SK-MEL-5 (cell line): ENCODE results near the gene ZCWPW1. TPM values are rescaled to one million over a fixed set of nuclear protein-coding genes. Genes with fewer than 3 reads are reported as not detected.
"Not testable (repeated sequence)": the region's sequence is repeated elsewhere in the genome, so short reads cannot be mapped to it uniquely, and the experiment has no call there.

Experiments
- DNase-seq: peaks from one replicate; pipeline ENCODE4 v3.0.0-alpha.2; 2016; ENCODE audit warnings: low read depth, low spot score
- in situ Hi-C: cut with HindIII; loops from 2 replicates; pipeline ENCODE4 v1.10.0; 2016; ENCODE audit warnings: low sequenced_read_pairs, high pct_unique_total_duplicates, low pct_unique_long_range_greater_than_20kb
- total RNA-seq: library from RNA; depleted of rRNA; stranded (reverse); fragments of >200 nt; shearing (Covaris generic); gene quantifications from 2 replicates; pipeline ENCODE4 v1.2.3, GENCODE V29; 2014

ZCWPW1 gene
- total RNA-seq, 1 experiment from 2014 or later, result 4.7 TPM

- in situ Hi-C loops, result no loop called here
- DNase-seq, result no peak
Measured at GRCh38 chr7:100389437-100390088, 38.9 kb downstream of the ZCWPW1 start.

- in situ Hi-C loops, result no loop called here
- no peak for DNase-seq
Measured at GRCh38 chr7:100387695-100388094, 40.8 kb downstream of the ZCWPW1 start.

GRCh38 chr7:100386940-100387339 is 41.6 kb downstream of the ZCWPW1 start:
- in situ Hi-C loops, result no loop called here
- no peak for DNase-seq

- no peak for DNase-seq
- in situ Hi-C loops, result no loop called here
Measured at GRCh38 chr7:100384628-100385294, 43.7 kb downstream of the ZCWPW1 start.

- in situ Hi-C loops, DNase-seq: not testable (repeated sequence)
Measured at GRCh38 chr7:100382234-100382853, 46.2 kb downstream of the ZCWPW1 start.

- DNase-seq, in situ Hi-C loops: not testable (repeated sequence)
Measured at GRCh38 chr7:100381531-100382233, 46.8 kb downstream of the ZCWPW1 start.

GRCh38 chr7:100380196-100380595 is 48.3 kb downstream of the ZCWPW1 start:
- in situ Hi-C loops, result no loop called here
- DNase-seq, result no peak

GRCh38 chr7:100378114-100378755 is 50.3 kb downstream of the ZCWPW1 start:
- no peak for DNase-seq
- in situ Hi-C loops, result no loop called here

GRCh38 chr7:100376066-100376465 is 52.4 kb downstream of the ZCWPW1 start:
- in situ Hi-C loops, result no loop called here
- DNase-seq, result no peak

GRCh38 chr7:100374601-100375000 is 53.9 kb downstream of the ZCWPW1 start:
- DNase-seq, result no peak
- in situ Hi-C loops, result no loop called here

- in situ Hi-C loops, result not testable (repeated sequence)
Measured at GRCh38 chr7:100373870-100374598, 54.5 kb downstream of the ZCWPW1 start.

GRCh38 chr7:100373261-100373831 is 55.2 kb downstream of the ZCWPW1 start, which contains the start of gene PILRA:
Gene PILRA, plus strand, starts transcription at chr7:100373487. Its CDS starts 170 bp downstream, at chr7:100373657.
- in situ Hi-C loops, result no loop called here
- no peak for DNase-seq

More at GRCh38 chr7:100373870-100374598, 54.5 kb downstream of the ZCWPW1 start:
- DNase-seq, result not testable (repeated sequence)

GRCh38 chr7:100372694-100373093 is 55.8 kb downstream of the ZCWPW1 start:
- DNase-seq, result no peak
- in situ Hi-C loops, result no loop called here

- in situ Hi-C loops, result no loop called here
- DNase-seq, result no peak
Measured at GRCh38 chr7:100372256-100372655, 56.2 kb downstream of the ZCWPW1 start.

- in situ Hi-C loops, result no loop called here
- no peak for DNase-seq
Measured at GRCh38 chr7:100371561-100372171, 56.8 kb downstream of the ZCWPW1 start.

GRCh38 chr7:100370746-100371145 is 57.8 kb downstream of the ZCWPW1 start:
- DNase-seq, result no peak
- in situ Hi-C loops, result no loop called here
